ENCODE results near the gene ACIN1.

GRCh38 chr14:23008831-23009230 is 86.1 kb downstream of the ACIN1 start:
- no peak for TF ChIP-seq CTCF (conservative IDR thresholded peaks at IDR 0.05)
- no peak for TF ChIP-seq ZFX (IDR thresholded peaks at IDR 0.05)

All from C4-2B (cell line).